SK-N-SH (cell line): ENCODE results near the gene HLA-DQA1. TPM values are rescaled to one million over a fixed set of nuclear protein-coding genes. Genes with fewer than 3 reads are reported as not detected.
"Not testable (repeated sequence)": the region's sequence is repeated elsewhere in the genome, so short reads cannot be mapped to it uniquely, and the experiment has no call there.

Experiments used
- CTCF ChIA-PET: fragments of 300-600, 350-600 bp; formaldehyde crosslinking; extraction: SDS; loops from one replicate; lab custom pipeline; 2021; lab: Yijun Ruan, JAX
- POLR2A ChIA-PET: fragments of 350-600 bp; sonication (Branson Sonifier 250); formaldehyde crosslinking; extraction: SDS; loops from one replicate; lab custom pipeline; 2020; ENCODE audit warnings: antibody characterized with exemption, inconsistent platforms; lab: Yijun Ruan, JAX
- DNase-seq: peaks from one replicate; pipeline ENCODE4 v3.0.0; 2012
- H2AFZ ChIP-seq: fragments of 200-600 bp; sonication (generic); 2 replicates; pipeline ENCODE4 v1.8.1; 2016; ENCODE audit warnings: antibody characterized with exemption, mild to moderate bottlenecking, low read depth
- H3F3A ChIP-seq: fragments of 200-600 bp; sonication (generic); replicated peaks from 2 replicates; pipeline ENCODE3; 2016; ENCODE audit warnings: antibody characterized with exemption, mild to moderate bottlenecking; ENCODE audit not compliant: insufficient read depth
- H3K27ac ChIP-seq, 2 experiments: fragments of 200-500 bp in 1 of 2; fragments of 200-600 bp in 1 of 2; sonication (Bioruptor generic) in 1 of 2; sonication (generic), shearing (Covaris generic) in 1 of 2; 2 replicates each; pipeline versions ENCODE4 v1.5.1 to v1.6.1; 2014 to 2016; ENCODE audit warnings: low read depth in 2 of 2, inconsistent platforms in 1 of 2, low read length in 1 of 2, mild to moderate bottlenecking in 1 of 2, mixed read lengths in 1 of 2
- H3K27me3 ChIP-seq: fragments of 200-600 bp; sonication (generic), shearing (Covaris generic); 2 replicates; pipeline ENCODE4 v1.6.1; 2016; ENCODE audit warnings: mixed run types; ENCODE audit not compliant: insufficient read depth
- H3K36me3 ChIP-seq, 2 experiments: fragments of 200-500 bp in 1 of 2; fragments of 200-600 bp in 1 of 2; sonication (Bioruptor generic) in 1 of 2; sonication (generic) in 1 of 2; replicated peaks in 1 of 2; 2 replicates each; pipeline versions ENCODE3 to v1.5.1; 2014 to 2016; ENCODE audit warnings: low read length in 1 of 2, mild to moderate bottlenecking in 1 of 2; ENCODE audit not compliant: insufficient read depth in 2 of 2, control insufficient read depth in 1 of 2
- H3K4me1 ChIP-seq, 2 experiments: fragments of 200-500 bp in 1 of 2; fragments of 200-600 bp in 1 of 2; sonication (Bioruptor generic) in 1 of 2; sonication (generic), shearing (Covaris generic) in 1 of 2; 2 replicates each; pipeline versions ENCODE4 v1.5.1 to v1.6.1; 2014 to 2016; ENCODE audit warnings: low read depth in 1 of 2, low read length in 1 of 2, mixed run types in 1 of 2; ENCODE audit not compliant: insufficient read depth in 2 of 2, control insufficient read depth in 1 of 2
- H3K4me2 ChIP-seq: fragments of 200-600 bp; sonication (generic), shearing (Covaris generic); 2 replicates; pipeline ENCODE4 v1.6.1; 2017; ENCODE audit warnings: mixed run types
- H3K4me3 ChIP-seq, 2 experiments: fragments of 200-500 bp in 1 of 2; fragments of 200-600 bp in 1 of 2; sonication (Bioruptor generic) in 1 of 2; sonication (generic), shearing (Covaris generic) in 1 of 2; 2 replicates each; pipeline versions ENCODE4 v1.5.1 to v1.8.1; 2014 to 2016; ENCODE audit warnings: low read depth in 2 of 2, inconsistent platforms in 1 of 2, low read length in 1 of 2, mild to moderate bottlenecking in 1 of 2, mixed read lengths in 1 of 2, moderate library complexity in 1 of 2
- H3K79me2 ChIP-seq: fragments of 200-600 bp; sonication (generic); 2 replicates; pipeline ENCODE4 v1.8.1; 2017; ENCODE audit warnings: mild to moderate bottlenecking; ENCODE audit not compliant: insufficient read depth
- H3K9ac ChIP-seq: fragments of 200-600 bp; sonication (generic); 2 replicates; pipeline ENCODE4 v1.6.1; 2017; ENCODE audit warnings: mixed run types
- H3K9me2 ChIP-seq: fragments of 200-600 bp; sonication (generic); 2 replicates; pipeline ENCODE4 v1.6.1; 2017; ENCODE audit warnings: mixed run types
- H3K9me3 ChIP-seq: fragments of 200-600 bp; sonication (generic); 2 replicates; pipeline ENCODE4 v1.6.1; 2017; ENCODE audit warnings: mixed run types, mild to moderate bottlenecking, moderate library complexity
- H4K20me1 ChIP-seq: fragments of 200-600 bp; sonication (generic); 2 replicates; pipeline ENCODE4 v1.6.1; 2017; ENCODE audit warnings: mild to moderate bottlenecking, mixed run types; ENCODE audit not compliant: insufficient read depth
- ELF1 ChIP-seq: IDR thresholded peaks from 2 replicates; pipeline ENCODE4 v1.4.0; 2012
- EZH2phosphoT487 ChIP-seq: fragments of 200-600 bp; sonication (generic); IDR thresholded peaks from 2 replicates; pipeline ENCODE4 v1.6.1; 2017; ENCODE audit warnings: low read depth, mixed run types, mild to moderate bottlenecking, antibody characterized with exemption, moderate library complexity, borderline replicate concordance
- FOSL2 ChIP-seq: IDR thresholded peaks from 2 replicates; pipeline ENCODE4 v1.4.0; 2012; ENCODE audit warnings: low read depth, mild to moderate bottlenecking, moderate library complexity, borderline replicate concordance
- FOXJ3 ChIP-seq: sonication (generic); formaldehyde crosslinking; IDR thresholded peaks from 2 replicates; pipeline ENCODE4 v1.5.1; 2020; ENCODE audit warnings: mild to moderate bottlenecking, missing genetic modification reagents
- GABPA ChIP-seq: IDR thresholded peaks from 2 replicates; pipeline ENCODE4 v1.4.0; 2012; ENCODE audit warnings: low read depth, mild to moderate bottlenecking
- POLR2AphosphoS5 ChIP-seq: IDR thresholded peaks from 2 replicates; pipeline ENCODE4 v1.6.1; 2012; ENCODE audit warnings: low read depth, low read length
- RAD21 ChIP-seq: IDR thresholded peaks from 2 replicates; pipeline ENCODE4 v1.6.1; 2012; ENCODE audit warnings: mild to moderate bottlenecking, low read length
- RCOR1 ChIP-seq: fragments of 150-350 bp; IDR thresholded peaks from 2 replicates; pipeline ENCODE4 v1.6.1; 2017; ENCODE audit warnings: antibody characterized with exemption, low read length
- SIN3A ChIP-seq: IDR thresholded peaks from 2 replicates; pipeline ENCODE4 v1.6.1; 2012; ENCODE audit warnings: low read depth, mild to moderate bottlenecking, low read length, moderate library complexity, borderline replicate concordance
- SMC3 ChIP-seq: IDR thresholded peaks from 2 replicates; pipeline ENCODE4 v1.6.1; 2012; ENCODE audit warnings: low read depth, low read length, improper control_type of control experiment
- TAF1 ChIP-seq: IDR thresholded peaks from 2 replicates; pipeline ENCODE4 v1.6.1; 2012; ENCODE audit warnings: low read depth, mild to moderate bottlenecking, low read length, moderate library complexity, borderline replicate concordance
- TCF12 ChIP-seq: IDR thresholded peaks from 2 replicates; pipeline ENCODE4 v1.4.0; 2012
- WGBS: methylation state at CpG from one replicate; pipeline ENCODE4 v1.1.6; 2017; ENCODE audit warnings: low lambda C conversion rate; 5-methylcytosine and 5-hydroxymethylcytosine counted together
- polyA plus RNA-seq, 3 experiments: library from polyadenylated mRNA; depleted of rRNA; stranded (reverse); fragments of >200 nt; gene quantifications; 2 replicates each; pipeline ENCODE4 v1.2.3, GENCODE V29; 2012
- TF ChIP-seq, protein P1 (sequence below): IDR thresholded peaks from 2 replicates; pipeline ENCODE4 v1.6.1; 2012; ENCODE audit warnings: mild to moderate bottlenecking, low read depth, low read length, moderate library complexity
- TF ChIP-seq, protein P2 (sequence below): IDR thresholded peaks from 2 replicates; pipeline ENCODE4; 2012
- TF ChIP-seq, protein P3 (sequence below): fragments of 200-600 bp; sonication (generic); IDR thresholded peaks from 2 replicates; pipeline ENCODE4 v1.6.1; 2017; ENCODE audit warnings: antibody characterized with exemption, mild to moderate bottlenecking, moderate library complexity

The HLA-DQA1 gene
- polyA plus RNA-seq, 1 of the 3 experiments (the other 2 are of a cell fraction): not detected

DNA sequence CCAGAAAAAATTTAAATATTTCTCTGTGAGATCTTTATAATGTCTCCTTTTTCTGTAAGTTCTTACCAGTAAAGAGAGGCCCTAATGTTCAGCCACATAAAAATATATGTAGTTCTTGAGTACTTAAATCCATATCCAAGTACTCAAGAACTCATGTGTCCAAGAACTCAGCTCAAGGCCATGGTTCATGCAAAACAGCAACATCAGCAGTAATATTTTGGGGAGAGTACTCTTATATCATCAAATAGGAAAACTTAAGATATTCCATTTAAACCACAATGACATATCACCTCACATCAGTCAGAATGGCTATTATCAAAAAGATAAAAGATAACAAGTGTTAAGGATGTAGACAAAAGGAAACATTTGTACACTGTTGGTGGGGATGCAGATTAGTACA lies 32.7 kb downstream of the HLA-DQA1 start:
- TF ChIP-seq TCF12 (no peak), GABPA (no peak), FOXJ3 (CRISPR knock-in tag) (no peak), RAD21 (no peak), EZH2phosphoT487 (no peak), RCOR1 (no peak), SIN3A (no peak), TAF1 (no peak), FOSL2 (no peak), ELF1 (no peak), SMC3 (no peak), POLR2AphosphoS5 (no peak)
- TF ChIP-seq, protein P1, sequence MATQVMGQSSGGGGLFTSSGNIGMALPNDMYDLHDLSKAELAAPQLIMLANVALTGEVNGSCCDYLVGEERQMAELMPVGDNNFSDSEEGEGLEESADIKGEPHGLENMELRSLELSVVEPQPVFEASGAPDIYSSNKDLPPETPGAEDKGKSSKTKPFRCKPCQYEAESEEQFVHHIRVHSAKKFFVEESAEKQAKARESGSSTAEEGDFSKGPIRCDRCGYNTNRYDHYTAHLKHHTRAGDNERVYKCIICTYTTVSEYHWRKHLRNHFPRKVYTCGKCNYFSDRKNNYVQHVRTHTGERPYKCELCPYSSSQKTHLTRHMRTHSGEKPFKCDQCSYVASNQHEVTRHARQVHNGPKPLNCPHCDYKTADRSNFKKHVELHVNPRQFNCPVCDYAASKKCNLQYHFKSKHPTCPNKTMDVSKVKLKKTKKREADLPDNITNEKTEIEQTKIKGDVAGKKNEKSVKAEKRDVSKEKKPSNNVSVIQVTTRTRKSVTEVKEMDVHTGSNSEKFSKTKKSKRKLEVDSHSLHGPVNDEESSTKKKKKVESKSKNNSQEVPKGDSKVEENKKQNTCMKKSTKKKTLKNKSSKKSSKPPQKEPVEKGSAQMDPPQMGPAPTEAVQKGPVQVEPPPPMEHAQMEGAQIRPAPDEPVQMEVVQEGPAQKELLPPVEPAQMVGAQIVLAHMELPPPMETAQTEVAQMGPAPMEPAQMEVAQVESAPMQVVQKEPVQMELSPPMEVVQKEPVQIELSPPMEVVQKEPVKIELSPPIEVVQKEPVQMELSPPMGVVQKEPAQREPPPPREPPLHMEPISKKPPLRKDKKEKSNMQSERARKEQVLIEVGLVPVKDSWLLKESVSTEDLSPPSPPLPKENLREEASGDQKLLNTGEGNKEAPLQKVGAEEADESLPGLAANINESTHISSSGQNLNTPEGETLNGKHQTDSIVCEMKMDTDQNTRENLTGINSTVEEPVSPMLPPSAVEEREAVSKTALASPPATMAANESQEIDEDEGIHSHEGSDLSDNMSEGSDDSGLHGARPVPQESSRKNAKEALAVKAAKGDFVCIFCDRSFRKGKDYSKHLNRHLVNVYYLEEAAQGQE: no peak
- TF ChIP-seq, protein P2, sequence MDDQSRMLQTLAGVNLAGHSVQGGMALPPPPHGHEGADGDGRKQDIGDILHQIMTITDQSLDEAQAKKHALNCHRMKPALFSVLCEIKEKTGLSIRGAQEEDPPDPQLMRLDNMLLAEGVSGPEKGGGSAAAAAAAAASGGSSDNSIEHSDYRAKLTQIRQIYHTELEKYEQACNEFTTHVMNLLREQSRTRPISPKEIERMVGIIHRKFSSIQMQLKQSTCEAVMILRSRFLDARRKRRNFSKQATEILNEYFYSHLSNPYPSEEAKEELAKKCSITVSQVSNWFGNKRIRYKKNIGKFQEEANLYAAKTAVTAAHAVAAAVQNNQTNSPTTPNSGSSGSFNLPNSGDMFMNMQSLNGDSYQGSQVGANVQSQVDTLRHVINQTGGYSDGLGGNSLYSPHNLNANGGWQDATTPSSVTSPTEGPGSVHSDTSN: no peak
- TF ChIP-seq, protein P3, sequence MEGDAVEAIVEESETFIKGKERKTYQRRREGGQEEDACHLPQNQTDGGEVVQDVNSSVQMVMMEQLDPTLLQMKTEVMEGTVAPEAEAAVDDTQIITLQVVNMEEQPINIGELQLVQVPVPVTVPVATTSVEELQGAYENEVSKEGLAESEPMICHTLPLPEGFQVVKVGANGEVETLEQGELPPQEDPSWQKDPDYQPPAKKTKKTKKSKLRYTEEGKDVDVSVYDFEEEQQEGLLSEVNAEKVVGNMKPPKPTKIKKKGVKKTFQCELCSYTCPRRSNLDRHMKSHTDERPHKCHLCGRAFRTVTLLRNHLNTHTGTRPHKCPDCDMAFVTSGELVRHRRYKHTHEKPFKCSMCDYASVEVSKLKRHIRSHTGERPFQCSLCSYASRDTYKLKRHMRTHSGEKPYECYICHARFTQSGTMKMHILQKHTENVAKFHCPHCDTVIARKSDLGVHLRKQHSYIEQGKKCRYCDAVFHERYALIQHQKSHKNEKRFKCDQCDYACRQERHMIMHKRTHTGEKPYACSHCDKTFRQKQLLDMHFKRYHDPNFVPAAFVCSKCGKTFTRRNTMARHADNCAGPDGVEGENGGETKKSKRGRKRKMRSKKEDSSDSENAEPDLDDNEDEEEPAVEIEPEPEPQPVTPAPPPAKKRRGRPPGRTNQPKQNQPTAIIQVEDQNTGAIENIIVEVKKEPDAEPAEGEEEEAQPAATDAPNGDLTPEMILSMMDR: no peak
- no peak for DNase-seq
- H3K27ac ChIP-seq: no peak overlapping the region
- no peaks in the 10 kb centered on the region for H3K4me1 ChIP-seq
- H3K27me3 ChIP-seq: no peaks in the 10 kb centered on the region; the same call in 1 of the 2 replicates
- H3K9ac ChIP-seq: no peak overlapping the region
- no peak overlapping the region for H3K4me2 ChIP-seq
- H3K9me2 ChIP-seq: no peaks in the 10 kb centered on the region
- H4K20me1 ChIP-seq: no peaks in the 10 kb centered on the region
- H3F3A ChIP-seq: no peaks in the 10 kb centered on the region
- H3K4me3 ChIP-seq: no peak overlapping the region
- H2AFZ ChIP-seq: no peak overlapping the region
- CTCF ChIA-PET: no interaction called here
- H3K9me3 ChIP-seq: no peaks in the 10 kb centered on the region
- H3K79me2 ChIP-seq: no peaks in the 10 kb centered on the region
- POLR2A ChIA-PET: no interaction called here
- H3K36me3 ChIP-seq: no peaks in the 10 kb centered on the region

DNA sequence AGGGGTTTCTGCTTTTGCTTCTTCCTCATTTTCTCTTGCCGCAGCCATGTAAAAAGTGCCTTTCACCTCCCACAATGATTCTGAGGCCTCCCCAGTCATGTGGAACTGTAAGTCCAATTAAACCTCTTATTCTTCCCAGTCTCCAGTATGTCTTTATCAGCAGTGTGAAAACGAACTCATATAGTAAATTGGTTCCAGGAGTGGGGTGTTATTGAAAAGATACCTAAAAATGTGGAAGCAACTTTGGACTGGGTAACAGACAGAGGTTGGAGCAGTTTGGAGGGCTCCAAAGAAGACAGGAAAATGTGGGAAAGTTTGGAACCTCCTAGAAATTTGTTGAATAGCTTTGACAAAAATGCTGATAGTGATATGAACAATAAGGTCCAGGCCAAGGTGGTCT lies 34.7 kb downstream of the HLA-DQA1 start:
- H3F3A ChIP-seq, H3K9ac ChIP-seq, H3K9me2 ChIP-seq, H3K79me2 ChIP-seq, CTCF ChIA-PET, H3K4me3 ChIP-seq, H3K9me3 ChIP-seq, H2AFZ ChIP-seq, POLR2A ChIA-PET, H3K27ac ChIP-seq, H3K27me3 ChIP-seq, H3K4me1 ChIP-seq, H3K36me3 ChIP-seq, DNase-seq, H4K20me1 ChIP-seq, H3K4me2 ChIP-seq: not testable (repeated sequence)
- 3% methylated on average over 2 of the region's 2 CpGs for whole genome bisulfite sequencing

DNA sequence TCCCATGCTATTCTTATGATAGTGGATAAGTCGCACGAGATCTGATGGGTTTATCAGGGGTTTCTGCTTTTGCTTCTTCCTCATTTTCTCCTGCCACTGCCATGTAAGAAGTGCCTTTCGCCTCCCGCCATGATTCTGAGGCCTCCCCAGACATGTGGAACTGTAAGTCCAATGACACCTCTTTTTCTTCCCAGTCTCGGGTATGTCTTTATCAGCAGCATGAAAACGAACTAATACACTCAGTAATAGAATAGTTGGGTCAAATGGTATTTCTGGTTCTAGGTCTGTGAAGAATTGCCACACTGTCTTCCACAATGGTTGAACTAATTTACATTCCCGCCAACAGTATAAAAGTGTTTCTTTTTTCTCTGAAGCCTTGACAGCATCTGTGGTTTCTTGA lies 36.9 kb downstream of the HLA-DQA1 start:
- whole genome bisulfite sequencing: 13% methylated on average over 7 of the region's 7 CpGs
- H3K4me3 ChIP-seq, H2AFZ ChIP-seq, H3K4me2 ChIP-seq, POLR2A ChIA-PET, DNase-seq, H3F3A ChIP-seq, H3K27me3 ChIP-seq, H3K79me2 ChIP-seq, H3K4me1 ChIP-seq, H3K36me3 ChIP-seq, CTCF ChIA-PET, H3K9ac ChIP-seq, H4K20me1 ChIP-seq, H3K9me3 ChIP-seq, H3K9me2 ChIP-seq, H3K27ac ChIP-seq: not testable (repeated sequence)
